Activated T-cell treated with anti-CD3 and anti-CD28 coated beads for 24 hours (primary cell): ENCODE measurements around the gene KNCN.

ENCODE experiments used
- DNase-seq: peaks from one replicate; pipeline ENCODE4 v3.0.0-alpha.2; 2020; ENCODE audit warnings: low read depth

KNCN gene

GRCh38 chr1:46523496-46524353, 27.7 kb downstream of the KNCN start:
- no peak for DNase-seq

- no peak for DNase-seq
Observed at GRCh38 chr1:46522969-46523320, 28.5 kb downstream of the KNCN start.

DNA sequence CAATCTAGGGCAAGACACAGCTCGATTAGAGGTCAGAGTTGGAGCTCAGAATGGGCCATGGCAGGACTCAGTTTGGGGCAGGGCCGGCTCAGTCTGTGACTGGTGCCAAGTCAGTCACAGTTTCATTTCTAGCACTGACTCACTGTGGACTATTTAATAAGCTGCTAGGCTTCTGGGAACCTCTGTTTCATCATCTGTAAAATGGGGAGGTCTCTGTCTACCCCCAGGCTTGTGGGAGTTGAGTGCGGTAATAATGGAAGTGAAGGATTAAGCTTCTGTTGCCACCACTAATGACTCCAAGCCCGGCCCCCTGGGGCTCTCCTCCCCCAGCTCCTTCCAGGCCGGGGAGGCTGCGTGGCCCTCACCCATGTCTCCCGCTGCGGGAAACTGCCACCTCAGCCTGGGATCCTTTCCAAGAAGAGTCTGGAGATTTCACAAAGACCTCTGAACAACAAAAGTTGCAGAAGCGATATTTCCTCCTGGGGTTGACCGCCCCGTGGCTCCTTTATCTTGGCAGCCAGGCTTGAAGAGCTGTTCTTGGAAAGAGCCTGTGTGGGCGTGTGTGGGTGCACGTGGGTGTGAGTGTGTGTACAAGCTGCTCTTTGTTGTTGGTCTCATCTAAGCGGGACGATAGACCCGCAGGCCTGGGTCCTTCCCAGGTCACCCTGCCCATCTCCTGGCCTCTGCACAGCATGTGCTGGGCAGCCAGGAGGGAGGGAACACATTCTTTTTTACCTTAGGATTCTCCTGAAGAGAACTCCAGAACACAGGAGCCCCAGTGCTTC, 29.1 kb downstream of the KNCN start:
- DNase-seq = no peak

GRCh38 chr1:46521414-46521813, 30.0 kb downstream of the KNCN start:
- no peak for DNase-seq

GRCh38 chr1:46520063-46520911, 31.2 kb downstream of the KNCN start:
- DNase-seq = no peak

DNA sequence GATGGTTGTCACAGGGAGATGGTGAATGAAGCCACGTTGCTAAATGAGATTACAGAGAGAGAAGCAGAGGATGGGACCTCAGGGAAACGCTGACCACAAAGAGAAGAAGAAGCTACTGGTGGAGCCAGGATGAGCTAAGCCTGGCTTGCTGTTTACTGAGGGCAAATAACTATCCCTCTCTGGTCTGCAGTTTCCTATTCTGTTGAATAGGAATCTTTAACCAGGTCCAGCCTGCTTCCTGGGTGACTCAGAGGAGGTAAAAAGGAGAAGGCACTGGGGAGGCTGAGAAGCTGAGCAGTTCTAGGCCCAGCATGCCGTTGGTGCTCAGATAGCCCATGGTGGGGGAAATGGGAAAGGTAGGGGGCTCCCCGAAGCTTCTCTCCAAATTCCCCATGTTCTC, 32.2 kb downstream of the KNCN start:
- no peak for DNase-seq

GRCh38 chr1:46517932-46518498, 33.4 kb downstream of the KNCN start:
- no peak for DNase-seq

- DNase-seq = no peak
Observed at GRCh38 chr1:46517010-46517600, 34.3 kb downstream of the KNCN start.

DNA sequence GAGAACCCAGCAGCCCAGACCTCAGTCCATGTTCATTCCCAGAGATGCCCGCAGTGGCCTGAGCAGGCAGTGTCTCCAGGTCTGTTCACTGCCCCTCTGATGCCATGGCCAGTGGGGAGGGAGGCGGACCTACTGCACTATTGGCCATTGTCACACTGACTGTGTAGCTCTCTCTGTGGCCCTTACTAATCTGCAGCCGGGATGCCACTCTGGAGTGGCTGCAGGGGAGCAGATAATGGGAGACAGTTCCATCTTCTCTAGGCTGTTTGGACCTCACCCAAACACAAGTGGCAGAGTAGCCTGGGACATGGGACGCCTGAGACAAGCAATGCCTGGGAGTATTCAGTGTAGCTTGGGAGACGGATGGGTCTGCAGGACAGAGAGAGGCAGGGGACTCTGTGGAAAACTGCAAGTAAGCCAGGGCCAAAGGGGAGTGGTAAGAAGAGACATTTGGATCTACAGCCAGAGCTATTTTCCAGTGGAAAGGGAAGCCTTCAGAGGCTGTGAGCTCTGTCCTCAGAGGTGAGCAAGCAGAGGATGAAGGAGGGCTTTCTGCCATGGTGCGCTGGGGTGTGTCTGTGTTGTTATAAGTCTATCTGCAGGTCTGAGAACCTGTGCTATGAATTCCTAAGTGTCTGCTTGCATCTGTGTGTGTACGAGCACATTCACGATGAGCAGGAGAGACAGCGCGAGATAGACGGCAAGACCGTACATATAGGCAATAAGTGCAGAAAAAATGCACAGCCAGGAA, 35.1 kb downstream of the KNCN start:
- DNase-seq = no peak

DNA sequence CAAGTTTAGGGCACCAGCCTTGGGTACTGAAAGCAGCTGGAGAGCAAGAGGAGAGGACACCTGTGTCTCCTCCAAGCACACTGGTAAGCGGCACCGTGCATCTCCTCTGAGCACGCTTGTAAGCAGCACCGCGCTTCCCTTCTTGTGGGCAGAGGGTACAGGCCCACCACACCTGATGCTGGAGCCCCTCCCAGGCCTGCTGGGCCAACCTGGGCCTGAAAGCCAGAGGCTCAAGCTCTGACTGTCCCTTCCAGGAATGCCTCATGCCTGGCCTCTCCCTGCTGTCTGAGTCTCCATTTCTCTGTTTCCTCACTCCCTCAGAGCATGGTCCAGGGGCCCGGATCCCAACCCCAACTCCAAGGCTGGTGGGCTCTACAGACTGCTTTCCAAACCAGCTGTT, 35.9 kb downstream of the KNCN start:
- DNase-seq = no peak

DNA sequence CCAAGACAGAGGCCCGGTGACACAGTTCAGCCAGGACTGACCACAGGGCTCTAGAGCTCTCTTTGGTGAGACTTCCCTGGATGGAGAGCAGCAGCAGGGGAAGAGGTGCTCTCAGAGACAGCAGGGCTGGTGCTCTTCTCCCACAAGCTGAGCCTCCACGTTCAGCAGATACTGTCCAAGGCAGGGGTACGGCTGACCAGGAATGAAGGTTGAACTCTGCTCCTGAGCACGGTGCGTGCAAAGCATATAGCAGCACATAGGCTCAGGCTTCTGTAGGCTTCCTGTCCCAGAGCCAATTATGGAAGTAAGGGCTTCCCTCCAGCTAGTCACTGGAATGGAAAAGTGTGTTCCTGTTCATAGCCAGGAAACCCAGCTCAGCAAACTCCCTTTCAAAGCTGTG, 37.9 kb downstream of the KNCN start:
- no peak for DNase-seq

- DNase-seq = no peak
Observed at GRCh38 chr1:46512792-46513190, 38.7 kb downstream of the KNCN start.

DNA sequence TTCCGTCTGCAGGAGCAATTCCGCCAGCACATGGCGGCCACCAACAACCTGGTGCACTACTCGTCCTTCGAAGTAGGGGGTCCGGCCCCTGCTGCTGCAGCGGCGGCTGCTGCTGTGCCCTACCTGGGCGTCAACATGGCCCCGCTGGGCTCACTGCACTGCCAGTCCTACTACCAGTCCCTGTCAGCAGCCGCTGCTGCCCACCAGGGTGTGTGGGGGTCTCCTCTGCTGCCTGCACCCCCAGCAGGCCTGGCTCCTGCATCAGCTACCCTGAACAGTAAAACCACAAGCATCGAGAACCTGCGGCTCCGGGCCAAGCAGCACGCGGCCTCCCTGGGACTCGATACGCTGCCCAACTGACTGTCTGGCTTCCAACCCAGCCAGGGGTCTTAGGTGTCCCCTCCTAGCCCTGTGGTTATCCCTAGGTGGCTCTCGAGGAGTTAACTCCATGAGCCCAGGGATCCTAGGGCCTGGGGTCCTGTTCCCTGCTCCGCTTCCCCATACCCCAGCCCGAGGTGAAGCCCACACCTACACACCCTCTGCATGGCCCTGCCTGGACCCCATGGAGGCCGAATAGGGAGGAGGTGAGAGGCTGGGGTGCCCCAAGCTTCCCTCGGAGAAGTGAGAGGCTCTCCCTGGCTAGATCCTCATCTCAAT, 39.2 kb downstream of the KNCN start:
- no peak for DNase-seq

DNA sequence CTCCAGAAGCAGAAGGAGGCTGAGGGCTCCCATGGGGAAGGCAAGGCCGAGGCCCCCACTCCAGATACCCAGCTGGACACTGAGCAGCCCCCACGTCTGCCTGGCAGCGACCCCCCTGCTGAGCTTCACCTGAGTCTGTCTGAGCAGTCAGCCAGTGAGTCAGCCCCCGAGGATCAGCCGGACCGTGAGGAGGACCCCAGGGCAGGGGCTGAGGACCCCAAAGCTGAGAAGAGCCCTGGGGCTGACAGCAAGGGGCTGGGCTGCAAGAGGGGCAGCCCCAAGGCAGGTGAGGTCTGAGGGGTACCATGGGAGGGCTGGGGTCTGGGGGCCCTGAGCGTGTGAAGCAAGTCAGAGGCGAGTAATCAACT, 40.5 kb downstream of the KNCN start:
- no peak for DNase-seq

DNA sequence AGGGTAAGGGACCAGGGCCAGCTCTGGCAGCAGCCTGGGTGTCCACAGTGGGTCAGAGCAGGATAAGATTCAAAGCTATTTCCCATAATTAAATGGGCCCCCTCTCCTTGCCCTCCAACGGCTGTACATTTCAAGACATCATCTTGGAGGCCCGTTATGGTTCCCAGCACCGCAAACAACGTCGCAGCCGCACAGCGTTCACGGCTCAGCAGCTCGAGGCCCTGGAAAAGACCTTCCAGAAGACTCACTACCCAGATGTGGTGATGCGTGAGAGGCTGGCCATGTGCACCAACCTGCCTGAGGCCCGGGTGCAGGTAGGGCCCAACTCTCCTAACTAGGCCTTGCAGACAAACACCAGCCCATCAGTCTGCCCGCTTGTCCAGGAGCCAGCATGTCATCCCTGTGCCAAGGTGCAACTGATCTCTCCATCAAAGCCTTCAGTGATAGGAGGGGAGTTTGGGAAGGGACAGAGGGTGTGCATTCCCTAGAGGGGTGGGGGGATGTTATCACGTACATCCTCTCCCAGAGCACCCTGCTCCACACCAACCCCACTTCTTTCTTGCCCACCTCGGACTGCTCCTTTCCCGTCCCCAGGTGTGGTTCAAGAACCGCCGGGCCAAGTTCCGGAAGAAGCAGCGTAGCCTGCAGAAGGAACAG, 41.0 kb downstream of the KNCN start:
- DNase-seq = no peak

GRCh38 chr1:46508757-46509156, 42.7 kb downstream of the KNCN start:
- no peak for DNase-seq

- no peak for DNase-seq
Observed at GRCh38 chr1:46506470-46507219, 44.8 kb downstream of the KNCN start.

- no peak for DNase-seq
Observed at GRCh38 chr1:46503421-46503820, 48.0 kb downstream of the KNCN start.

GRCh38 chr1:46501528-46501927, 49.9 kb downstream of the KNCN start:
- DNase-seq = no peak
